ENCODE results near the gene PAFAH2.

- no peak for TF ChIP-seq POU6F1 (CRISPR knock-in tag; IDR thresholded peaks at IDR 0.05; ENCODE audit: borderline replicate concordance, low read depth)
- TF ChIP-seq PATZ1 (CRISPR knock-in tag; IDR thresholded peaks at IDR 0.05; ENCODE audit: borderline replicate concordance) = no peak
- TF ChIP-seq BACH2 (CRISPR knock-in tag; IDR thresholded peaks at IDR 0.05; ENCODE audit: borderline replicate concordance) = no peak
- TF ChIP-seq CREB5 (CRISPR knock-in tag; IDR thresholded peaks at IDR 0.05; ENCODE audit: low read depth) = no peak
- no peak for TF ChIP-seq ZNF8 (CRISPR knock-in tag; IDR thresholded peaks at IDR 0.05)
- TF ChIP-seq RARB (CRISPR knock-in tag; IDR thresholded peaks at IDR 0.05) = no peak
- TF ChIP-seq CSRNP3 (CRISPR knock-in tag; IDR thresholded peaks at IDR 0.05) = no peak
- no peak for TF ChIP-seq TSHZ2 (CRISPR knock-in tag; IDR thresholded peaks at IDR 0.05)
- TF ChIP-seq ZFP3 (CRISPR knock-in tag; IDR thresholded peaks at IDR 0.05) = no peak
- TF ChIP-seq ZNF70 (CRISPR knock-in tag; IDR thresholded peaks at IDR 0.05) = no peak
- no peak for TF ChIP-seq TOX (CRISPR knock-in tag; IDR thresholded peaks at IDR 0.05; ENCODE audit: borderline replicate concordance)
- TF ChIP-seq ARNTL (CRISPR knock-in tag; IDR thresholded peaks at IDR 0.05; ENCODE audit: borderline replicate concordance, low read depth) = no peak
- no peak for TF ChIP-seq CSDC2 (CRISPR knock-in tag; IDR thresholded peaks at IDR 0.05)
These were observed 4.5 kb downstream of the PAFAH2 start for GRCh38 chr1:25993197-25993951.
